GM18861 (cell line): ENCODE data around the gene CPB1.
"Not testable (repeated sequence)": the region's sequence is repeated elsewhere in the genome, so short reads cannot be mapped to it uniquely, and the experiment has no call there.

Experiments used
- ATAC-seq: cut with Tn5 transposase; IDR thresholded peaks from one replicate; pipeline ENCODE4 v1.9.1; 2021; ENCODE audit not compliant: unreplicated experiment

CPB1 gene

DNA sequence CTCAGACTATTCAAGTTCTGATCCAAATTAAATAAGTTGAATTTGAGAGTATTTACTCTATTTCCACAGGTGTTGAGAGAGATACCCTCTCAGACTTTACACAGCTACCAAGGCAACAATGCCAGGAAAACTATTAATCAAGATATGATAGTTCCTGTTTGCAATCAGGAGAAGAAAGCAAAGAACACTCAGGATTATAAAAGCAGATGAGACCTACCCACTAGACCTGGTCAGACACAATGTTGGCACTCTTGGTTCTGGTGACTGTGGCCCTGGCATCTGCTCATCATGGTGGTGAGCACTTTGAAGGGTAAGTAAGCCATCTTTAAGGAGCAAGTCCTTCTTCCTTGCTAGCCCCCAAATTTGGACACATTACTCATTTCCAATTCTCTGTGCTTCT lies at the start of gene CPB1:
Gene CPB1, plus strand, starts transcription at position 227 of the 400 bp plus-strand sequence. Its CDS starts 13 bp downstream, at position 240.
- ATAC-seq = no peak

DNA sequence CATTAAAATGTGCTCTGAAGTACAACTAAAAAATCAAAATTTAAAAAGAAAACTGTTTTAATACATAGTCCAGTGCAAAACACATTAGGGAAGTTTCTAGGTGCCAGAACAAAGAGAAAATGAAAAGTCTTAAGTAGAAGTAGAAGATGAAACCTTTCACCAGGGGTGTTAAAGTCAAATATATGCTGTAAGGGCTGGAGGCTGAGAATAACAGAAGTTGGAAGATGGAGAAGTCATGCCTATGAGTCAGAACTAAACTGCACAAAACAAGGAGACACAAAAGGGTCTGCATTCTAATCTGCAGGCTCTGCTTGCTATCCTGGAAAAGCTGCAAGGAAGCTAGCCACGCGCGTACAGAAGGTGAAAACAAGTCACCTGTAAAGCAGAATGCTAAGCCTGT lies 48.7 kb upstream of the CPB1 start:
- ATAC-seq = no peak

DNA sequence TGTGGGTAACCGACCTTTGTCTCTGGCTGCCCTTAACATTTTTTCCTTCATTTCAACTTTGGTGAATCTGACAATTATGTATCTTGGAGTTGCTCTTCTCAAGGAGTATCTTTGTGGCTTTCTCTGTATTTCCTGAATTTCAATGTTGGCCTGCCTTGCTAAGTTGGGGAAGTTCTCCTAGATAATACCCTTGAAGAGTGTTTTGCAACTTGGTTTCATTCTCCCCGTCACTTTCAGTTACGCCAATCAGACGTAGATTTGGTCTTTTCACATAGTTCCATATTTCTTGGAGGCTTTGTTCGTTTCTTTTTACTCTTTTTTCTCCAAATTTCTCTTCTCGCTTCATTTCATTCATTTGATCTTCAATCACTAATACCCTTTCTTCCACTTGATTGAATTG lies 42.6 kb upstream of the CPB1 start:
- not testable (repeated sequence) for ATAC-seq

DNA sequence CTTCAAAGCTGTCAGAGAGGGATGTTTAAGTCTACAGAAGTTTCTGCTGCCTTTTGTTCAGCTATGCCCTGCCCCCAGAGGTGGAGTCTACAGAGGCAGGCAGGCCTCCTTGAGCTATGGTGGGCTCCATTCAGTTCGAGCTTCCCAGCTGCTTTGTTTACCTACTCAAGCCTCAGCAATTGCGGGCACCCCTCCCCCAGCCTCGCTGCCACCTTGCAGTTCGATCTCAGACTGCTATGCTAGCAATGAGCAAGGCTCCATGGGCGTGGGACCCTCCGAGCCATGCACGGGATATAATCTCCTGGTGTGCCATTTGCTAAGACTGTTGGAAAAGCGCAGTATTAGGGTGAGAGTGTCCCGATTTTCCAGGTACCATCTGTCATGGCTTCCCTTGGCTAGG lies 41.5 kb upstream of the CPB1 start:
- not testable (repeated sequence) for ATAC-seq

DNA sequence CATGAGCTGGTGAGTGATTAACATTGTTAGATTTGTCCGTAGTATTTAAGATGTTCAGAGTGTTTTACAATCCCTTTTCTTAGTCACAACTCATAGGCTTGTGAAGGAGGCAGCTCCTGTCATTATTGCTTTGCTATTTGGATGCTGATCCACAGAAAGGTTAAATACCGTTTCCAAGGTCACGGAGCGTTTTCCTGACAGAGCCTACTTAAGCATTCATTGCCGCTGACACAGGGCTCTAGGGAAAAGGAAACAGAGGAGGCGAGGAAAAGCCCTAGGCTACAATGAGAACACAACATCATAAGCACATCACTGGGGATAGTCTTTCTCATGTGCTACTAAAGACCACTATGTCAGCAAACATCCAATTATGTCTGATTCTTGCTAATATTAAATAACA lies 38.5 kb upstream of the CPB1 start:
- ATAC-seq = no peak

DNA sequence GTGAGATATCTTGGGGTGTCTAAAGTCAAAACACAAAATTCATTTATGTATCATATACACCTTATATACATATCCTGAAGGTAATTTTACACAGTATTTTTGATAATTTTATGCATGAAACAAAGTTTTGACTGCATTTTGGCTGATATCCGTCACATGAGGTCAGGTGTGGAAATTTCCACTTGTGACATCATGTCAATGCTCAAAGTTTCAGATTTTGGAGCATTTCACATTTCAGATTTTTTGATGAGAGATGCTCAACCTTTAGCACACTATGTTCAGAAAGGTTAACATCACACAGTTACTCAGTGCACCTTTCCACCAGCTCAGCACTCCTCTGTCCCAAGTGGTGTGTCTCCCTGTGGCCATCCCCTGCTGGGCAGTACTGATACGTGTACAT lies 37.7 kb upstream of the CPB1 start:
- no peak for ATAC-seq

DNA sequence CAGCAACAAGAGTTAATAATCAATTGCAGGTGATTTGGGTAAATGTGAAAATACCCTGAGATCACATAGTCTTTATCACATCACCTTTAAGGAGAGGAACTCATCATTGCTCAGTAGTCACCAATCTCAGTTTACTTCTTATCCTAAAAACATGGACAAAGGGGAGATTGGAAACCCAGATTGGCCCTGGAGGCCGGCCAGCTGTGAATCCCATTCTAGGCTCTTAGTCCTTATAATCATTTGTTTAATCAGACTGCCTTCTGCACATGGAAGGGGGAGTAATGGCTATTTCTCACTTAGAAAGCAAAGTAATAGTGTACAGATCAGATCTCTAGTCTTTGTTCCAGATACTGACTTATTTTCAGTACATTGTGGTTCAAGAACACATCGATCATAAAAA lies 37.2 kb upstream of the CPB1 start:
- no peak for ATAC-seq

DNA sequence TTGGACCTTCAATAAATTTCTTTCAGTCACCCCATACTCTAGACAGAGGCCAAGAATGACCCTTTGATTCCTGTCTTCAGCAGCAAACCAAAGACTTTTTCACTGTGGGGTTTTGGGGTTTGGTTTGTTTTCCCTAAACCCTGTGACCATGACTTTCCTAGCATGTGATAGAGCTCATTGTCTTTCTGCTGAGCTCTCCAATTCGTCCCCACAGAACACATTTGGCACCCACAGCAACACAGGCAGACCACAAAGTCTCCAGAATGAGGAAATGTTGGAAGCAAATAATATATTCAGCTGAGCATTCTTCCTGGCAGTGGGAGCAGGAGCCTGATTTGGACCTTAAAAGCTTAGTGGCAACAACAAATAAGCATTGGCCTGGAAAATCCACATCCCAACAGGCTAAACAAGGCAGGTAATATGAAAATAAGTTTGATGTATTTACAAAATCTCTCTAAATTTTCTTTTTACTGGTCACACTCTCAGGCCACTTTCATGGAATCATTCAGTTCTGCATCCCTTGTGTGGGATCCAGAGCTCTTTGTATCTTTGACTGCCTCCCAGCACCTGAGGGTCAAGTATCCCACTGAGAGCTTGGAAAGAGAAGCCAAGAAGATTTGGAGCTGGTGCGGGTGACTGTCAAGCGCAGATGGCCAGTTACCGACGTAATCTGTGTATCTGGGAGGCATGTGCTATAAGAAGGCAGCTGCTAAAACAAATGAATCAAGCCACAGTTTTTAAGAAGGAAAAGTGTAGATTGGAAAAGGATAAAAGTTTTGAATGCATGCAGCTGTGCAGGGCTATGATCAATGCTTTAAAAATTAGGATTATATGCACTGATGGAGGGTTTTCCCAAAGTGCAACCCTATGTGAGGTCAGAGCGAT lies 36.5 kb upstream of the CPB1 start:
- ATAC-seq = no peak

DNA sequence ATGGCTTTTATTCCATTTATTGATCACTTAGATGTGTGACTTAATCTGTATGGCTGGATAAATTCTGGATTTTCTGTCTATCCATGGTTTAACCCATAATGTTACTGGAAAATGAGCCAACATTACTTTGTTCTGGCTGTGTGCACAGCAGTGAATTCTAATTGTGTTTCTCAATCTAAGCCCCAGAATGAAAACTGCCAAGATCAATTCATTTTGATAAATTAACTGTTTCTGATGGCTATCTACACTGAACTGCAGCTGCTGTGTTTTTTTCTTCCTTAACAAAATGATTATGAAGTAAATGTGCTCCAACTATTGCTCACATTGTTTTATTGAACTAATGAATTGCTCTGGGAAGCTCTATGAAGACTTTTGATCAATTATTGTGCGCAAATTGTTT lies 35.7 kb upstream of the CPB1 start:
- ATAC-seq = no peak

DNA sequence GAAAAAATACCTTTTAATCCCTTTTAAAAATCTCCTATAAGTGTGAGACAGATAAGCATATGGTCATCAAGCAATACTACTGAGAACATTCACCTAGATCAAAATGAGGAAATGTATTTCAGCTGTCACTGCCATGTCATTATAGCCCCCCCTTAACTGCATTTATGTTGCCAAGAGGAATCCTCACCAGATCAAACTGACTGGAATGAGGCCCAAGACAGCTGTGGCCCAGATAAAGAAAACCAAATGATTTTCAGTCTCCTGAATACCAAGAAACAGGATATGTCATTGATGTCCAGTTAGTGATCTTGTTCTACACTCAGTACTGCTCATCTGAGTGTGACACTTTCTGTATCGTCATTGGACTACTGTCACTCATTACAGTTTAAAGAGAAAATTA lies 35.1 kb upstream of the CPB1 start:
- ATAC-seq = no peak

DNA sequence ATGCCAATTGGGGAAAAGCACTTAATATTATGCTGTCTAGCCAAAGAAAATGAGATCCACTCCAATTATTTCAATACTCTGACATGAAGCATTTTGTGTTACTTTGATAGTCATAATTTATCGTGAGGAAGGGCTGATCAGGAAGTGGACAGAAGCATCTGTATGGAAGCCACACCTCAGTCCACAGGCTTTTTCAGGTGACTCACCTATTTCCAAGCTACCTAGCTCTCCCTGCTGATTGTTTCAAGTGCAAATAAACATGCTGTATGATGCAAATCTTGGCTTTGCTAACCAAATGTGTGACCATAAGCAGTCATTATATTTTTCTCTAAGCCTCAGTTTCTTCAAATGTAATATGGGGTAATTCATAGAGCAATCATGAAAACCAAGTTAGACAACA lies 30.8 kb upstream of the CPB1 start:
- ATAC-seq = no peak

DNA sequence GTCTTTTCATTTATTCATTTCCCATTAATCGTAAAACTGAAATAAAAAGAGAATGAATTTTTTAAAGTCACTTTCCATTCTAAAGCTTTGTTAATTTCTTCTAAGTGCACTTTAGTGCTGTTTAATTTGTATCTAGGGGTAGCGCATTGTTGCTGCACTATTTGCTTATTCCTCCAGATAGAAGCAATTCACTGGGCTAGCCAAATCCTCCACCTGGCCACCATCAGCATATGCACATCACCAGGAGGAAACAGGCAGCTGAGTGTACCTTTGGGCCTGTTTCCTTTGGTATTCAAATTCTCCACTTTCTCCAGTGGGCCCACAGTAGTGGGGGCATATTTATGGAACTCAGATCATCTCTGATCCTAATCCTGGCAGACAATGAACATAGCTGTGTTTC lies 29.8 kb upstream of the CPB1 start:
- ATAC-seq = no peak

DNA sequence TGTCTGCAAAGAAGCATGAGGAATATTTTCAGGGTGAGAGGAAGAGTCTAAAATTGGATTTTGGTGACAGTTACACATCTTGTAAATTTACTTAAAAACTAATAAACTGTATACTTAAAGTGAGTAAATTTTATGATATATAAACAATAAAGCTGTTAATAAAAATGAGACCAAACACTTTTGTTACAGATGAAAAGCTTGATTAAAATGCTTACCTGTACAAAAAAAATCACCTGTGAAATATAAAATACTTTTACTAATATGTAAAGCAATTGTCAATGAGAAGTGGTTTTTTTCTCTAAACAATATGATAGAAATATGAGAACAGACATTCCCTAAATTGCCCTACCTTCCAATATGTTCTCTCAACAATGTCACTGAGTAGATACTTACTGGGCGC lies 27.2 kb upstream of the CPB1 start:
- no peak for ATAC-seq

DNA sequence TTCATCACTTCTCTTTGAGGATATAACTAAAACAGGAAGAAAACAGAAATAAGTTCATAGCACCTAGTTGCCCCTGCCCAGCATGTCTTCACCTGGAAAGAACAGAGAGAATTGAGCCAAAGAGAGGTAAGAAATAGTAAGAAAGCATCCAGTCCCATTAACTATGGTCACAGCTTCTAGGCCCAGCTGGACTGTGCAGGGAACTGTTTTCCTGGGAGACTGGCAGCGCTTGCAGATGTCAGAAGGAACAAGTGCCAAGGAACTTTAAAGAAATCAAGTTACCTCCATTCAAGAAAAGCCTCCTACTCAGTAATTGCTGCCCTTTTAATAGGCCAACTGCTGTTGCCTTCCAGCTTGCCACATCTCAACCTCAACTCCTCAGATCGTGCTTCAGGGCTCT lies 17.8 kb upstream of the CPB1 start:
- ATAC-seq = no peak

DNA sequence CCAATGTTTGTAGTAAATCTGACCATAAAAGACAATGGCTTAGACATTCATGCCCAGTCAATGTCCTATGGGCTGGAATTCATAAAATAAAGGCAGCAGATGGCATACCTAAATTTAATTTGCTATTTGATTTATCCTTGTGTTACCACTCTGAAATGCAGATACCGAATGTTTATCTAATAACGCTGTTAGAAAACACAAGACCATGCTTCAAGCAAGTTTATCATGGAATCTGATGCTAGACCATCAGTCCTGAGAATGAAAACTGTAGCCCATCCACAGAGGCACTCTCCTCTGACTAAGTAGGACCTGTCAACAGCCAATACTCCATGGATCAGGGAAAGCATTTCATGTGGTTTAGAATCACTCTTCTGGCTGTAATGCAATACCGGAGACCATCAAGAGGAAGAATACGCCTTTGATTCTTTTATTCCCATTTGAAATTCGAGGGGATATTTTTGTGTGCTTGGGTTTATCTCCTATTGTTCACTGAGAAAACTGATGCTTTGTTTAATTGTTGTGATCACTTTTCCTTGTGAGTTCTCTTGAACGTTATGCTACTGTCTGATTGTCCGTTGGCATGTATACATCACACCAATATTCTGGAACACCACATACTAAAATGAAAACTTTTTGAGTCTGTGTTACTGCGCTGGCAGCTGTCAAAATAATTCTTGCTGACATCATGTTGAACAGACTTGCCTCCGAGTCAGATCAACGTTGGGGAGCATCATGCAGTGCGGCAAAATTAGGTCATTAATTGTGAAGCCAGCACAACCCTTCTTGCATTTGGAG lies 12.1 kb upstream of the CPB1 start:
- no peak for ATAC-seq

DNA sequence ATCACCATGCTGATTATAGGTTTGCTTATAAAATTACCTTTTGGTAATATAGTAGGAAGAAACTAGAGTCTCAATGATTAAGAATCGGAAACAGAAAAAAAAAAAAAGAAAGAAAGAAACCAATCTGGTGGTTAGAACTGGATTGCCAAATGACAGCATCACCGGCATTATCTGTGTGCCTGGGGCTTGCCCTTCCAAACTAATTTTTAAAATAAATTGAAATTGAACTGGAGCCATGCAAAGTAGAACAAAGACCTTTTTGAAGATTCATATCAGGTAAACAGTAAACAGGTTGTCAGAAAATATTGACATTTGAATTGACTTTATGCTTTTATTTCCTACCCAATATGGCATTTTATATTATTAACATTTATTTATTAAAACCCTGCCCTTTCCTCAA lies 11.2 kb upstream of the CPB1 start:
- ATAC-seq = no peak

DNA sequence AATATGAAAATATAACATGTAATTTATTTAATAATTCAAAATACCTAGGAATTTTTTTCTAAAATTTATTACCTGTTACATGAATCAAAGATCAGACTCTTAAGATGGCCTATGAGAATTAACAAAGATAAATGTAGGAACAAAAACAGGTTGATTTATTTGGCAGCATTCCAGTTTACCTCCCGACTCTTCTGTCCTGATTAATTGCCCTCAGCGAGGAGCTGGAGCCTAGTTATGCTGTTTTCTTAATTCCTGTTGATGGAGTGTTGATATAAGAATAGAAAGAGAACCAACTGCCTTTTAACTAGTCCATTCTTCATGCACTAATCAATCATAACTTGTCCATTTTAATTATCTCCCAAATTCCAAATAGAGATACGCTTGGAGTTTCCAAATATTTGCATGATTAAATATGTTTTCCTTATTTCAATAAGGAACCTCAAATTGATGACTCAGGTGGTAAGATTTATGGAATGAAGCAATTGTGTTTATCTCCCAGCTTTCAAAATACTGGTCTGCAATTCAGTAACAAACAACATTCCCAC lies 10.6 kb upstream of the CPB1 start:
- ATAC-seq = no peak

DNA sequence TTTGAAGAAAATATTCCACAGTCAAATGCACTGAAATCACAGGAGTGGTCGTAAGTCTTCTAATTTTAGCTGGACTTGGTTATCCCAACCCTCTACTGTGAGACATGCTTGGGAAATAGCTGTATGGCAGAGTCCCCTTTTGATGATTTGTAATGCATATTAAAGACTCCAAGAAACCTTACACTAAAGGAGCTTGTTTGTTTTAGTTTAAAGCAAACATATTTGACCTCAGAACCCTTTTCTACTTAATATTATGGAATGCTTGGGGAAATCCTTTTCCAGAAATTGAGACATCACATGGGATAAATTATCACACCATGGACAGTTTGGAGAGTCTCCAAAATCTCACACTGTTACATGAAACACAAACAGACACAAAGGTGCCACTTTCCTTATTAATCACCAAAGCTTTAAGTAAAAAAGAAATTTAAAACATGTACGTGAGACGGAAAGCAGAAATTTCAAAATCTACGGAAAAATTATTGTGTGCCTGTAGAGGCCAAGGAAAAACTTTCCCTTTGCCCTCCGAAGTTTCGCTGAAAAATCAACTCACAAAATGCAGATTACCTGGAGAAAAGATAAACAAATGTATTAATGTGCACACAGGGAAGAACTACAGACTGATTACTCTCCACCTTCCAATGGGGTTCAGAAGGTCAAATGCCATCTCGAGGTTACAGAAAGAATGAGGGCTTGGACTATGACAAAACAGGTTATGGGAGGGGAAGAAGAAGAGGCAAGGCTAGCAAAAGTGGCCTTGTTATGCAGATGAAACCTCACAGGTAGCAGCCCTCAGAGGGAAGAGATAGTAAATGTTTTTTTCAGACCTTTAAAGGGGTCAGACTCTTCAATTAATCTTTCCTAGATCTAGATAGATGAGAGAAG lies 7.0 kb upstream of the CPB1 start:
- no peak for ATAC-seq

DNA sequence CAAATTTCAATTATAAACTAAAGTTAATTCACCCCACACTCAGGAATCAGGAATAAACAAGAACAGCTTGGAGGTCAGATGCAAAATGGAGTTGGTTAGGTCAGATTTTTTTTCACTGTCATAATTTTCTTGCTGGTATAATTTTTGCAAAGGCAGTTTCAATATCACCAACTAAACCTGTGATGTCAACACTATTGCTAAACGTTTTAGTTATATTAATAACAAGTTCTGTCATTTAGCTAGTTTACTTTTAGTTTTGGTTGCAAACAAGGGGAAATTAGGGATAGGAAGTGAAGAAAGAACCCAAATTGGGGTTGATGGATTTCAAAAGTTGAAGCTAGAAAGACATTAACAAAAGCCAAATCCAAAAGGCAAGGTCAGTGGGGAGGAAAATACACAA lies 4.6 kb upstream of the CPB1 start:
- ATAC-seq = no peak

DNA sequence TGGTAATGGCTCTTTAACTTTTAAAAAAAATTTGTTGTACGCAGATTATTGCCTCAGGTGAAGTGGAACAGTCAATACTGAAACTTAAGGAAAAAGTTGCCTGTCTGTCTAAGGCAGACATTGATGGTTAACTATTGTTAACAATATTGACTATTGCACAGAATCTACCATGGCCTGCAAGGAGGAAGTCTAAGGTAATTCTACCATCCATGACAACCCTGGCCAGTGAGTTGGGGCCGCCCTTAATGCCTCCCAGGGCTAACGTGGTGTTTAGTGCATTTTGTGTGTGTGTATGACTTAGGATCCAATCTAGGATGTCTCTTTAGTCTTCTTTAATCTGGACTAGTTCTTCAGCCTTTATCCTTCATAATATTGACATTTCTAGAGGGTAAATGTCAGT lies 2.1 kb upstream of the CPB1 start:
- no peak for ATAC-seq

DNA sequence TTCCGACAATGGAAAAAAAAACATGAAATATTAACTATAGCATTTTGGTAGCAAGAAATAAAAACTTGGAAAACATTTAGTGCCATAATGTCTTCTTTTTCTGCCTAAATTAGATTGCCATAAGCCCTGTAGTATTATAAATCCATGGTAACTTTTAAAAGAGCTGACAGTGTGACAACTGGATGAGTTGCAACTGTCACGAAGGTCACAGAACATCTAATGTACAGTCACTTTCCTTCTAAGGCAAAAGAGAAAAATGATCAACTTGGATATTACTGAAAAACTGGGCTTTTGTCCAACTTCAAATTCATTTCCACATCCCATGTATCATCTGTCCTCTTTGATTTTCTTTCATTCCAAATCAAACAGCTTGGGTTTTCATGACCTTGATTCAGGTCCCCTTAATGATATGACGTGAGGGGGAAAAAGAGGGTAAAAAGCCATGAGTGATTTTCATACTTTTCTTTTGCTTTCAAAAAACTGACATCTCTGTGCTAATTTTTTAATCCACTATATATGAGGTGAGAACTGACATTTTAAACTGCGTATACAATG lies 602 bp downstream of the CPB1 start:
- ATAC-seq = no peak
